DOHH2 (cell line): ENCODE data around the gene BTG2.

ENCODE experiments used
- CTCF ChIP-seq: fragments of 200-600 bp; sonication (generic); IDR thresholded peaks from one replicate; pipeline ENCODE4 v1.5.1; 2014; ENCODE audit warnings: antibody characterized with exemption, mild to moderate bottlenecking, low read depth, low read length; ENCODE audit not compliant: poor library complexity, severe bottlenecking
- EZH2phosphoT487 ChIP-seq: fragments of 200-600 bp; sonication (generic); IDR thresholded peaks from 2 replicates; pipeline ENCODE4 v1.6.1; 2017; ENCODE audit warnings: borderline replicate concordance, mild to moderate bottlenecking, antibody characterized with exemption, low read length, moderate library complexity, mixed read lengths

DNA sequence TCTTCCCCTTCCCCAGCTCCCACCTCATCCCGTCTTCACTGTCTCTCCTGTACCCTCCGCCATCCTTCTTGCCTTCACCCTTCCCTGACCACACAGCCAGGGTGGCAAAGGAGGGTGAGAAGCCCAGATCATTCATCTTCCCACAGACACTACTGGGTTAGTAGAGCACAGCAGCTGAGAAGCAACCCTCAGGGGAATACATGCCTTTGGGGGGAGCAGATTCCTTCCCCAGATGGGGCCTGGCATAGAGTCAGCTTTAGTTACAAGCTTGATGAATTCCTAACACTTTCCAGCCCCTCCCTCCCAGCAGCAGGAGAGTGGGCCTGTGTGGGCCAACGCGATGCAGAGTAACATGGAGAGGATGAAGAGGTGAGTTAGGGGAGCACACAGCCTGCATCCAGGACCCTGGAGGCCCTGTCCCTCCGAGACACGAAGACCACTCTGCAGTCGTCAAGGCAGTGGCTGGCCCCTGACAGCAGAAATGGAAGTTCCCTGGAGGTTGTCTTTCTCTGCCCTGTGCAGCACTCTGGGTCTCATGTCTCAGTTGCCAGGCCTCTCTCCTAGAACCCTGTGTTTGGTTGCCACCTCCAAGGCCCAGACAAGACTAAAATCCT is 8.8 kb upstream of the BTG2 start:
- no peak for TF ChIP-seq CTCF
- TF ChIP-seq EZH2phosphoT487: no peak
